DOHH2 (cell line): ENCODE measurements around the gene XRCC4.

Experiments used
- CTCF ChIP-seq: fragments of 200-600 bp; sonication (generic); IDR thresholded peaks from one replicate; pipeline ENCODE4 v1.5.1; 2014; ENCODE audit warnings: antibody characterized with exemption, mild to moderate bottlenecking, low read depth, low read length; ENCODE audit not compliant: poor library complexity, severe bottlenecking
- EZH2phosphoT487 ChIP-seq: fragments of 200-600 bp; sonication (generic); IDR thresholded peaks from 2 replicates; pipeline ENCODE4 v1.6.1; 2017; ENCODE audit warnings: borderline replicate concordance, mild to moderate bottlenecking, antibody characterized with exemption, low read length, moderate library complexity, mixed read lengths

- no peak for TF ChIP-seq CTCF
- TF ChIP-seq EZH2phosphoT487, result no peak
Observed at GRCh38 chr5:83172655-83173054, 95.3 kb downstream of the XRCC4 start.
